Measurements from ENCODE around the gene CXCL1.

Gene CXCL1

DNA sequence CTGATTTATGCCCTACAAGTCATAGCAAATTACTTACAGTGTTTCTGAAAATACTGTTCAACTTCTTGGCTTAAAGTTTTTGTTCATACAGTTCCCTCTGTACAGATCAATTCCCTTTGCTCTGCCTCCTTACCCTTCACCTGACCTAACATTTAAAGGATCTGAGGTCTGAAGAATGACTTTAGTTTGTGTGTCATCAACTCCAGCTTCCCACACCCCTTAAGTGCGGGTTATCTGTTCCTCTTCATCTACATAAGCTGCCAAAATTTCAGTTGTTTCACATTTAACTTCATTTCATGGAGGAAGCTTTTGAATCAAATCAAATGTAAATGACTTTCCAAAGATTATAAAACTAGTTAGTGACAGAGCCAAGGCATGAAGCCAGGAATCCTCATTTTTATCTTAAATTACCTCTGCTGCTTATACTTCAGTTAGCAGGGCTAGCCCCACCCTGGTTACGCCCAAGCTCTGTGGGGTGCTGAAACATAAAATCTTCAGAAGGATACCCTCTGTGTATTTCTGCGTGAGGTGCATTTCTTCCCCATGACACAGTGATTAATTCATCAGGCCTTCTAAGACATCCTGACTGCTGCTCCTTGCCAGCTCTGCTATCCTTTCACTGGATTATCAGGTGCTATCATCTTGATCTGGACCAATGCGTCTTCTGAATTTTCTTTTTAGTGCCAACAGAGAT lies 16.5 kb downstream of the CXCL1 start:
- no peak overlapping the region for H3K4me3 ChIP-seq (ENCODE audit: low read depth in 1 of 2, low read length in 2 of 2)
- H4K20me1 ChIP-seq (ENCODE audit: insufficient read depth, low read length), result no peaks in the 10 kb centered on the region
- no peak for DNase-seq
- H3K9me3 ChIP-seq (ENCODE audit: insufficient read depth, low read length, severe bottlenecking), result no peaks in the 10 kb centered on the region
- peaks cover 16% of the 10 kb centered on the region for H3K4me1 ChIP-seq (ENCODE audit: insufficient read depth, low read length)
- H3K27ac ChIP-seq (ENCODE audit: low read length), result no peak overlapping the region
- H3K9ac ChIP-seq (ENCODE audit: low read depth, low read length), result no peak overlapping the region
- no peaks in the 10 kb centered on the region for H3K79me2 ChIP-seq (ENCODE audit: insufficient read depth, low read length)
- ATAC-seq (ENCODE audit: insufficient read depth, low read depth), result no peak
- no peaks in the 10 kb centered on the region for H3K27me3 ChIP-seq (ENCODE audit: insufficient read depth, low read length, poor library complexity)
- TF ChIP-seq EZH2 (IDR thresholded peaks at IDR 0.05; ENCODE audit: borderline replicate concordance, low read depth, low read length, severe bottlenecking), result no peak
- TF ChIP-seq, protein P1, sequence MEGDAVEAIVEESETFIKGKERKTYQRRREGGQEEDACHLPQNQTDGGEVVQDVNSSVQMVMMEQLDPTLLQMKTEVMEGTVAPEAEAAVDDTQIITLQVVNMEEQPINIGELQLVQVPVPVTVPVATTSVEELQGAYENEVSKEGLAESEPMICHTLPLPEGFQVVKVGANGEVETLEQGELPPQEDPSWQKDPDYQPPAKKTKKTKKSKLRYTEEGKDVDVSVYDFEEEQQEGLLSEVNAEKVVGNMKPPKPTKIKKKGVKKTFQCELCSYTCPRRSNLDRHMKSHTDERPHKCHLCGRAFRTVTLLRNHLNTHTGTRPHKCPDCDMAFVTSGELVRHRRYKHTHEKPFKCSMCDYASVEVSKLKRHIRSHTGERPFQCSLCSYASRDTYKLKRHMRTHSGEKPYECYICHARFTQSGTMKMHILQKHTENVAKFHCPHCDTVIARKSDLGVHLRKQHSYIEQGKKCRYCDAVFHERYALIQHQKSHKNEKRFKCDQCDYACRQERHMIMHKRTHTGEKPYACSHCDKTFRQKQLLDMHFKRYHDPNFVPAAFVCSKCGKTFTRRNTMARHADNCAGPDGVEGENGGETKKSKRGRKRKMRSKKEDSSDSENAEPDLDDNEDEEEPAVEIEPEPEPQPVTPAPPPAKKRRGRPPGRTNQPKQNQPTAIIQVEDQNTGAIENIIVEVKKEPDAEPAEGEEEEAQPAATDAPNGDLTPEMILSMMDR (IDR thresholded peaks at IDR 0.05; ENCODE audit: borderline replicate concordance, extremely low read depth, low read length, poor library complexity, severe bottlenecking), result no peak
- peak overlapping the region; percentile 23; the same call in 1 of the 2 replicates for H2AFZ ChIP-seq (ENCODE audit: low read depth, low read length)
- H3K4me2 ChIP-seq (ENCODE audit: insufficient read depth, low read length), result no peak overlapping the region
- no peaks in the 10 kb centered on the region for H3K36me3 ChIP-seq (ENCODE audit: insufficient read depth, low read length)

DNA sequence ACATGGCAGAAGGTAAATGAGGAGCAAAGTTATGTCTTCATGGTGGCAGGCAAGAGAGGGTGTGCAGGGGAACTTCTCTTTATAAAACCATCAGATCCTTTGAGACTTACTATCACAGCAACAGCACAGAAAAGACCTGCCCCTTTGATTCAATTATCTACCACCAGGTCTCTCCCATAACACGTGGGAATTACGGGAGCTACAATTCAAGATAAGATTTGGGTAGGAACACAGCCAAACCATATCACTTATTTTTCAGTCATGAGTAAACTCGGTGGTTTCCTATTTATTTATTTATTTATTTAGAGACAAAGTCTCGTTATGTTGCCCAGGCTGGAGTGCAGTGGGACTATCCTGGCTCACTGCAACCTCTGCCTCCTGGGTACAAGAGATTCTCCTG lies 22.1 kb downstream of the CXCL1 start:
- no peak overlapping the region for H2AFZ ChIP-seq (ENCODE audit: low read depth, low read length)
- H3K4me1 ChIP-seq (ENCODE audit: insufficient read depth, low read length), result no peaks in the 10 kb centered on the region
- H3K9me3 ChIP-seq (ENCODE audit: insufficient read depth, low read length, severe bottlenecking), result no peaks in the 10 kb centered on the region
- ATAC-seq (ENCODE audit: insufficient read depth, low read depth) (no peak), DNase-seq (no peak)
- no peaks in the 10 kb centered on the region for H4K20me1 ChIP-seq (ENCODE audit: insufficient read depth, low read length)
- no peaks in the 10 kb centered on the region for H3K27me3 ChIP-seq (ENCODE audit: insufficient read depth, low read length, poor library complexity)
- H3K79me2 ChIP-seq (ENCODE audit: insufficient read depth, low read length), result no peaks in the 10 kb centered on the region
- no peak overlapping the region for H3K27ac ChIP-seq (ENCODE audit: low read length)
- no peaks in the 10 kb centered on the region for H3K36me3 ChIP-seq (ENCODE audit: insufficient read depth, low read length)
- no peak overlapping the region for H3K4me3 ChIP-seq (ENCODE audit: low read depth in 1 of 2, low read length in 2 of 2)
- no peak overlapping the region for H3K9ac ChIP-seq (ENCODE audit: low read depth, low read length)
- no peak overlapping the region for H3K4me2 ChIP-seq (ENCODE audit: insufficient read depth, low read length)
- TF ChIP-seq, protein P1 (IDR thresholded peaks at IDR 0.05; ENCODE audit: borderline replicate concordance, extremely low read depth, low read length, poor library complexity, severe bottlenecking), result no peak
- TF ChIP-seq EZH2 (IDR thresholded peaks at IDR 0.05; ENCODE audit: borderline replicate concordance, low read depth, low read length, severe bottlenecking), result no peak

DNA sequence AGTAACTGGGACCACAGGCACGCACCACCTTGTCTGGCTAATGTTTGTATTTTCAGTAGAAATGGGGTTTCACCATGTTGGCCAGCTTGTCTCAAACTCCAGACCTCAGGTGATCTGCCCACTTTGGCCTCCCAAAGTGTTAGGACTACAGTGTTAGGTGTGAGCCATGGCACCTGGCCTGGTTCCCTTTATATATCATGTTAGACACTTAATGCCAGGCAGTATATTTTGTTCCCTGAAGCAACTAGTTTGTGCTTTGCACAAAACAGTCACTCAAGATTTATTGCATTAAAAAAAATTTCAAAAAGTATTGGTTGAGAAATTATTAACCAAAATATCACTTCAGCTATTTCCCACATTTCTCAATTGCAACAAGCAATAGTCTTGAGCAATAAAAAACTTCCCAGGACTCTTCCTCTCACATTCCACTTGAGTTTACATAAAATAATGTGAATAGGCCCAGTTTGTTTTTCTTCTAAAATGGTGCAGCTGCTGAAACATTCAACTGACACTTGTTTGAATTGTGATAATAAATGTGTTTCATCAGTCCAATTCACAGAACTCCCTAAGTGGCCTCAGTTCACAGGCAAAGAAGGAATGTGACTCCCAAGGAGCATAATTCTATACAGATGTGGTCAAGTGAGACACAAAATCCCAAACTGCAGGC lies 22.7 kb downstream of the CXCL1 start:
- Histone ChIP-seq H3K4me3 (ENCODE audit: low read depth in 1 of 2, low read length in 2 of 2) (no peak overlapping the region), H3K27me3 (ENCODE audit: insufficient read depth, low read length, poor library complexity) (no peaks in the 10 kb centered on the region), H3K4me2 (ENCODE audit: insufficient read depth, low read length) (no peak overlapping the region), H3K9me3 (ENCODE audit: insufficient read depth, low read length, severe bottlenecking) (no peaks in the 10 kb centered on the region), H3K9ac (ENCODE audit: low read depth, low read length) (no peak overlapping the region), H3K36me3 (ENCODE audit: insufficient read depth, low read length) (no peaks in the 10 kb centered on the region), H3K4me1 (ENCODE audit: insufficient read depth, low read length) (no peaks in the 10 kb centered on the region), H4K20me1 (ENCODE audit: insufficient read depth, low read length) (no peaks in the 10 kb centered on the region), H2AFZ (ENCODE audit: low read depth, low read length) (no peak overlapping the region), H3K79me2 (ENCODE audit: insufficient read depth, low read length) (no peaks in the 10 kb centered on the region), H3K27ac (ENCODE audit: low read length) (no peak overlapping the region)
- TF ChIP-seq, protein P1 (IDR thresholded peaks at IDR 0.05; ENCODE audit: borderline replicate concordance, extremely low read depth, low read length, poor library complexity, severe bottlenecking), result no peak
- TF ChIP-seq EZH2 (IDR thresholded peaks at IDR 0.05; ENCODE audit: borderline replicate concordance, low read depth, low read length, severe bottlenecking), result no peak
- no peak for DNase-seq
- ATAC-seq (ENCODE audit: insufficient read depth, low read depth), result no peak
